Natural killer cell (primary cell): ENCODE results near the gene ZRSR2. TPM values are rescaled to one million over a fixed set of nuclear protein-coding genes. Genes with fewer than 3 reads are reported as not detected.

Experiments used
- ATAC-seq, 3 donors: fragments of 150-1000 bp in 2 of 3; fragments of 200-7000 bp in 1 of 3; cut with Tn5 transposase; 1 replicate in 1 of 3; 2 replicates in 2 of 3; pipeline ENCODE4 v1.10.0; 2021; ENCODE audit warnings: mild to moderate bottlenecking in 2 of 3, moderate library complexity in 2 of 3
- DNase-seq, 2 donors: peaks; one replicate each; pipeline versions ENCODE4 v3.0.0 to v3.0.0-alpha.2; 2013 to 2021; ENCODE audit warnings: mixed read lengths in 1 of 2
- H3K27ac ChIP-seq: one replicate; pipeline ENCODE4 v1.5.1; 2013; ENCODE audit warnings: mild to moderate bottlenecking, low read length
- H3K27me3 ChIP-seq: one replicate; pipeline ENCODE4 v1.6.1; 2013; ENCODE audit warnings: low read length; ENCODE audit not compliant: control insufficient read depth, insufficient read depth
- H3K36me3 ChIP-seq: one replicate; pipeline ENCODE4 v1.6.1; 2013; ENCODE audit warnings: low read length; ENCODE audit not compliant: control insufficient read depth, insufficient read depth
- H3K4me1 ChIP-seq: one replicate; pipeline ENCODE4 v1.6.1; 2013; ENCODE audit warnings: low read length; ENCODE audit not compliant: control insufficient read depth, insufficient read depth
- H3K4me3 ChIP-seq: one replicate; pipeline ENCODE4 v1.5.1; 2013; ENCODE audit warnings: low read length
- H3K9me3 ChIP-seq: one replicate; pipeline ENCODE4 v1.6.1; 2013; ENCODE audit warnings: low read length; ENCODE audit not compliant: control insufficient read depth, insufficient read depth
- H3K27ac Mint-ChIP-seq, 2 donors: one replicate each; pipeline ENCODE4 v1.8.0; 2022; ENCODE audit warnings: mild to moderate bottlenecking in 2 of 2, mixed read lengths in 2 of 2, moderate library complexity in 1 of 2
- H3K27me3 Mint-ChIP-seq, 2 donors: one replicate each; pipeline ENCODE4 v1.8.0; 2022; ENCODE audit warnings: low read depth in 2 of 2, mixed read lengths in 2 of 2
- H3K36me3 Mint-ChIP-seq: one replicate; pipeline ENCODE4 v1.8.0; 2022; ENCODE audit warnings: mixed read lengths
- H3K4me1 Mint-ChIP-seq, 2 donors: one replicate each; pipeline ENCODE4 v1.8.0; 2022; ENCODE audit warnings: mixed read lengths in 2 of 2
- H3K4me3 Mint-ChIP-seq: one replicate; pipeline ENCODE4 v1.8.0; 2022; ENCODE audit warnings: mild to moderate bottlenecking, moderate library complexity, mixed read lengths
- H3K9me3 Mint-ChIP-seq, 2 donors: one replicate each; pipeline ENCODE4 v1.8.0; 2022; ENCODE audit warnings: mixed read lengths in 2 of 2
- WGBS: methylation state at CpG from one replicate; pipeline ENCODE4 v1.1.7; 2013; ENCODE audit warnings: missing lambda C conversion rate; ENCODE audit not compliant: insufficient coverage; 5-methylcytosine and 5-hydroxymethylcytosine counted together
- intact Hi-C: fragments of 100-400 bp; cut with micrococcal nuclease; formaldehyde crosslinking; loops from one replicate; pipeline ENCODE4 v1.14.2; 2022
- total RNA-seq, 4 donors: library from RNA; stranded (reverse); fragments of 120-200 nt in 1 of 4; gene quantifications; one replicate each; pipeline versions ENCODE4 v1.2.3 to v1.2.4, GENCODE V29; 2013 to 2022
- TF ChIP-seq, protein P1 (sequence below): fragments of 200-600 bp; IDR thresholded peaks from one replicate; pipeline ENCODE4 v1.8.0; 2022; ENCODE audit warnings: antibody characterized with exemption

ZRSR2 gene
- total RNA-seq, 3 donors from 2014 or later (not counting 1 experiment from before 2014, with no cell fraction given) = 21.7 to 44.2 (median 28.2) TPM

DNA sequence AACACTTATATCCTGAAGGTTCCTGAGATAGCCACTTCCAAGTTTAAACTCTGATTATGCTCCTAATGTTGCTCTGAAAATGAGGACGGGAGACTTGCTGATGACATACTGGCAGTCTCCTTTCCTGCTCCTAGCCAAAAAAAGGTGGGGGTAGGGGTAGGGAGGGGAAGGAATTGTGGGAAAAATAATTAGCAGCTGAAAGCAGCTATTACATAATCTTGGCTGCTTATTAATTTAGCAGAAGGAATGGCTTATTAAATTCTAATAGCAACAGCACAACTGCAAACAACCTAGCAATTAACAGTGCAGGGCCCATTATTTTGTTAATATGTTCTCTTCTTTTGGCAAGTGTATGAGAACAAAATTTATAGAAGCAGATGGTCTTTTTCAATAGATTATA is 66.4 kb downstream of the ZRSR2 start:
- Mint-ChIP-seq H3K4me1 (peaks cover 6 to 12% of the 10 kb centered on the region in 2 donors), H3K9me3 (no peaks in the 10 kb centered on the region), H3K27ac (no peak overlapping the region), H3K4me3 (no peak overlapping the region), H3K27me3 (peaks cover 0 to 22% of the 10 kb centered on the region in 2 donors), H3K36me3 (peaks cover under 1% of the 10 kb centered on the region)
- Histone ChIP-seq H3K4me3 (no peak overlapping the region), H3K9me3 (no peaks in the 10 kb centered on the region), H3K36me3 (no peaks in the 10 kb centered on the region), H3K4me1 (peaks cover 4% of the 10 kb centered on the region), H3K27me3 (no peaks in the 10 kb centered on the region), H3K27ac (peak overlapping the region; percentile 55)
- no peak for DNase-seq
- TF ChIP-seq, protein P1, sequence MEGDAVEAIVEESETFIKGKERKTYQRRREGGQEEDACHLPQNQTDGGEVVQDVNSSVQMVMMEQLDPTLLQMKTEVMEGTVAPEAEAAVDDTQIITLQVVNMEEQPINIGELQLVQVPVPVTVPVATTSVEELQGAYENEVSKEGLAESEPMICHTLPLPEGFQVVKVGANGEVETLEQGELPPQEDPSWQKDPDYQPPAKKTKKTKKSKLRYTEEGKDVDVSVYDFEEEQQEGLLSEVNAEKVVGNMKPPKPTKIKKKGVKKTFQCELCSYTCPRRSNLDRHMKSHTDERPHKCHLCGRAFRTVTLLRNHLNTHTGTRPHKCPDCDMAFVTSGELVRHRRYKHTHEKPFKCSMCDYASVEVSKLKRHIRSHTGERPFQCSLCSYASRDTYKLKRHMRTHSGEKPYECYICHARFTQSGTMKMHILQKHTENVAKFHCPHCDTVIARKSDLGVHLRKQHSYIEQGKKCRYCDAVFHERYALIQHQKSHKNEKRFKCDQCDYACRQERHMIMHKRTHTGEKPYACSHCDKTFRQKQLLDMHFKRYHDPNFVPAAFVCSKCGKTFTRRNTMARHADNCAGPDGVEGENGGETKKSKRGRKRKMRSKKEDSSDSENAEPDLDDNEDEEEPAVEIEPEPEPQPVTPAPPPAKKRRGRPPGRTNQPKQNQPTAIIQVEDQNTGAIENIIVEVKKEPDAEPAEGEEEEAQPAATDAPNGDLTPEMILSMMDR = no peak
- 67% methylated on average over 1 of the region's 1 CpG for WGBS
- intact Hi-C loops = loop anchor here (10.0 kb wide), 1 partner anchor 982 kb away; the partner anchor contains the start of genes FANCB and MOSPD2
- no peak for ATAC-seq

DNA sequence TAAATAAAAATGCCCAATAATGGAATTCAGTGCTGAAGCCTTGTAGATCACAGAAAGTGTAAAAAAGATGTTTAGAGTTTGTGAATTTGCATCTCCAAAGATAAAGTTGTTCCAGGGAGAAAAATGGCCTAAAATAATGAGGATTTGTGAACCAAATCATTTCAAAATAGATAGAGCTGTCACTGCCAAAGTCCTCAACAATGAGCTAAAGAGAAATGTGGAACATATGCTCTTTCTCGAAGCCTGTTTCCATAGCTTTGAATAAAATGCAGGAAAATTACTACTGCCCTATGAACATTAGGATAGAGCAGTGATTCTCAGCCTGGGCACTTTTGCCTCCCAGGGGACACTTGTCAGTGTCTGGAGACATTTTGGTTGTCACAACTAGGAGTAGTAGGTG is 67.8 kb downstream of the ZRSR2 start:
- H3K9me3 Mint-ChIP-seq = no peaks in the 10 kb centered on the region
- intact Hi-C loops = loop anchor here (10.0 kb wide), 1 partner anchor 983 kb away; the partner anchor contains the start of genes FANCB and MOSPD2
- 100% methylated on average over 1 of the region's 1 CpG for WGBS
- no peak overlapping the region for H3K4me3 Mint-ChIP-seq
- Histone ChIP-seq H3K4me3 (no peak overlapping the region), H3K4me1 (peaks cover 4% of the 10 kb centered on the region), H3K27me3 (no peaks in the 10 kb centered on the region), H3K27ac (no peak overlapping the region), H3K36me3 (no peaks in the 10 kb centered on the region), H3K9me3 (no peaks in the 10 kb centered on the region)
- H3K36me3 Mint-ChIP-seq = no peaks in the 10 kb centered on the region
- ATAC-seq (no peak), DNase-seq (no peak)
- TF ChIP-seq, protein P1 = no peak
- H3K4me1 Mint-ChIP-seq = peaks cover 6 to 12% of the 10 kb centered on the region in 2 donors
- peaks cover 0 to 25% of the 10 kb centered on the region in 2 donors for H3K27me3 Mint-ChIP-seq
- no peak overlapping the region for H3K27ac Mint-ChIP-seq

DNA sequence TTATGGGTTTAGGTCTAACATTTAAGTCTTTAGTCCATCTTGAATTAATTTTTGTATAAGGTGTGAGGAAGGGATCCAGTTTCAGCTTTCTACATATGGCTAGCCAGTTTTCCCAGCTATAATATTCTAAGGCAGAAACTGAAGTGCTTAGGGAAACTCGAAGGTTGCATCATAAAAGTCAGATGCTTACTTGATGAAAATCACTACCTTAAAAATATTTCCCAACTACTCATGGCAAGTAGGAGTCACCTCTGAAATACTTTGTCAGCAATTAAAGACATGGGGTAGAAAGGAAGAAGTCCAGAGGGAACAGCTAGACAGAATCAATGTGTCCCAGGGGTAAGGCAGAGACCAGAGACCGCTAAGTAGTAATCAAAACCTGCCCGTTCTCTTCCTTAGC is 70.6 kb downstream of the ZRSR2 start:
- DNase-seq (no peak), ATAC-seq (no peak)
- no peak overlapping the region for H3K27ac ChIP-seq
- Mint-ChIP-seq H3K36me3 (no peaks in the 10 kb centered on the region), H3K27me3 (peaks cover 0 to 25% of the 10 kb centered on the region in 2 donors), H3K27ac (no peak overlapping the region), H3K9me3 (no peaks in the 10 kb centered on the region), H3K4me1 (no peaks in the 10 kb centered on the region), H3K4me3 (no peak overlapping the region)
- H3K36me3 ChIP-seq = no peaks in the 10 kb centered on the region
- WGBS = 100% methylated on average over 1 of the region's 3 CpGs
- H3K4me3 ChIP-seq = no peak overlapping the region
- intact Hi-C loops = no loop called here
- no peaks in the 10 kb centered on the region for H3K27me3 ChIP-seq
- TF ChIP-seq, protein P1 = no peak
- H3K9me3 ChIP-seq = no peaks in the 10 kb centered on the region
- H3K4me1 ChIP-seq = no peaks in the 10 kb centered on the region

DNA sequence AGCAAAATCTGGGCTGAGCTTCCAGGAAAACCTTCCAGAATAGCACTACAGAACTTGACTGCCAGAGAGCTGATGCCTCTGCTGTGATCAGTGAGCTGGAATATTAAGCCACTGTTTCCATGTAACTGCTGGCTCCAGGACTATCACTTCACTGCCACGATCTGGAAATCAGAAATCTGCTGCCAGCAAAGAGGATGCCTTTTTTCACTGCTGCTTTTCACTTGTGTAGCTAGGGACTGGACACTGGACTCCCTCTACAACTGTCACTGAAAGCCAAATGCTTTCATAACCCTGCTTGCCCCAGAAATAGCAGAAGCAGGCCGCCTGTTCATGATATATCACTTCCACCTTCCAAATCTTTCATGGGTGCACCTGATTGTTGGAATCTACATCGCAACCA is 73.7 kb downstream of the ZRSR2 start:
- TF ChIP-seq, protein P1 = no peak
- no peak overlapping the region for H3K27ac Mint-ChIP-seq
- H3K4me1 ChIP-seq = no peaks in the 10 kb centered on the region
- H3K36me3 Mint-ChIP-seq = no peaks in the 10 kb centered on the region
- H3K36me3 ChIP-seq = no peaks in the 10 kb centered on the region
- H3K27me3 ChIP-seq = no peaks in the 10 kb centered on the region
- peaks cover 0 to 15% of the 10 kb centered on the region in 2 donors for H3K27me3 Mint-ChIP-seq
- no peak overlapping the region for H3K27ac ChIP-seq
- WGBS = 75% methylated on average over 3 of the region's 3 CpGs
- no peaks in the 10 kb centered on the region for H3K9me3 Mint-ChIP-seq
- H3K4me3 ChIP-seq = no peak overlapping the region
- H3K4me3 Mint-ChIP-seq = no peak overlapping the region
- no peak for DNase-seq
- H3K9me3 ChIP-seq = no peaks in the 10 kb centered on the region
- ATAC-seq = no peak
- intact Hi-C loops = no loop called here
- H3K4me1 Mint-ChIP-seq = no peaks in the 10 kb centered on the region
